Erythroblast (primary cell): ENCODE results near the gene ANKRD10.

Source experiments
- DNase-seq, 2 experiments: peaks; one replicate each; lab custom pipeline; 2025; lab: John Stamatoyannopoulos, UW
- GATA1 ChIP-seq: IDR thresholded peaks from 2 replicates; pipeline ENCODE4 v1.6.1; 2011; ENCODE audit warnings: low read depth, mild to moderate bottlenecking, control low read depth, low read length, moderate library complexity
- POLR2A ChIP-seq: IDR thresholded peaks from 2 replicates; pipeline ENCODE4 v1.6.1; 2011; ENCODE audit warnings: mild to moderate bottlenecking, low read length

The ANKRD10 gene

DNA sequence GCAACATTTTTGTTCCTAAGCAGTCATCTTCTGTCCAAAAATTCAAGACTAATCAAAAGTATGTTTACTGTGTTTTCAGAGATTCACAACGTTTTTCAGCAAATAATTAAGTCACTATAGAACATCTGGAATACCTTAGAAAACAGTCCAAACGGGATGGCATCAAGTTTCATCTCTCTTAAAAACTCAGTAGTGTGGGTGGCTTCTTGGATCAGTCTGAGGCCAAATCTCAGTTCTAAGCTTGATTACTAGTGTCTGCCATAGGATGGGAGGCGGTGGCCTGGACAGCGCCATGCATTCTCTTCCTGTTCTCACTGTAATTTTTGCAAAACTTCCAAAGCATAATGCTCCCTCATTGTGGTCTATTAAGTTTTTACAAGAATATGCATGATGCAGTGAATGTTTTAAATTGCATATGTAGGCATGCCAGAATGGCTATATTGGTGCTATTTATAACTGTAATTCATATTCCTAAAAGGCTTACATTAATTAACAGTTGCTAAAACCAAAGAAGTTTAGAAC, 37.1 kb downstream of the ANKRD10 start:
- no peak for TF ChIP-seq POLR2A
- TF ChIP-seq GATA1, result no peak
- no peak for DNase-seq

GRCh38 chr13:110876609-110877008, 38.3 kb downstream of the ANKRD10 start:
- peak in 1 of 2 experiments; percentile 8 for DNase-seq
- TF ChIP-seq GATA1, result no peak
- no peak for TF ChIP-seq POLR2A

DNA sequence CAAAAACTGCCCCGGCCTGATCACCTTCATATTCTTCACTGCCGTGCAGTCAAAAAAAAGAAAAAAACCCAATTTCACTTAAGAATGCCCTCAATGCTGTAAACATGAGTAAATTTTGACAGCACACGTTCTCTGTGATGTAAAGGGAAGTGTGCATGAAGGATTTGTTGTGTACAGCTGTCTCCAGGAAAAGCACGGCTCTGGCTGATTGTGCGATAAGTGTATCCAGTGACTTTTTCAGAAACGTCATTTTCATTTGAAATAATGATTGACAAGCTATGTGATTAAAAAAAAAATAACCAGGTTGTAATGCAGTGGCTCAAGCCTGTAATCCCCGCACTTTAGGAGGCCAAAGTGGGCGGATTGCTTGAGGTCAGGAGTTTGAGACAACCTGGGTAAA, 39.6 kb downstream of the ANKRD10 start:
- DNase-seq, result peak; percentile 15 to 26
- TF ChIP-seq POLR2A (no peak), GATA1 (no peak)

GRCh38 chr13:110874508-110874960, 40.3 kb downstream of the ANKRD10 start:
- peak; percentile 73 to 80 for DNase-seq
- TF ChIP-seq POLR2A, result no peak
- no peak for TF ChIP-seq GATA1

DNA sequence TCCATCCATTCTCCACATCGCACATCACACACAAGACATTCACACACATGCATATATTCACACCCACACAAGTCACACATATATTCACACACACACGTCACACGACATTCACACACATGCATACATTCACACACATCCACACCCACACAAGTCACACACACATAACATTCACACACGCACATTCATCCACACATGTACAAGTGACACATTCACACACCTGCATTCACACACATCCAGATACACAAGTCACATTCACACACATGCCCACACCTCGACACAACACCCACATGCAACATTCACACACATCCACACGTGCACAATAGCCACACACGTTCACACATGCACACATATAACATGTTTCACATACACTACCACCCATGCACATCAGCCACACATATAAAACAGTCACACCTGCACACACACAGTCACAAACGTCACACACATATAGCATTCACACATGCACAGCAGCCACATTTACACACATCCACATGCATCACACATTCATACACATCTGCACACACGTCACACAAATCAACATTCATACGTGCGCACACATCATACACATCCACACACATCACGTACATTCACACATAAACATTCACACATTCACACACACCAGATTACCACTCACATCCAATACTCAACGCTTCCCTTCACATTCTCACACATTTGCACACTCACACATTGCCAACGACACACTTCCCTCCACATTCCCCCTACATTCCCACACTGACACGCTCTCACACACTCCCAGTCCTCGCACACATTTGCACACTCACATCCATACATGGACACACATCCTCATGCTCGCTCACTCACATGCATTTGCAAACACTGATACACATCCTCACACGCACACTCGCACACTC, 41.0 kb downstream of the ANKRD10 start:
- DNase-seq, result no peak
- TF ChIP-seq GATA1 (no peak), POLR2A (no peak)

DNA sequence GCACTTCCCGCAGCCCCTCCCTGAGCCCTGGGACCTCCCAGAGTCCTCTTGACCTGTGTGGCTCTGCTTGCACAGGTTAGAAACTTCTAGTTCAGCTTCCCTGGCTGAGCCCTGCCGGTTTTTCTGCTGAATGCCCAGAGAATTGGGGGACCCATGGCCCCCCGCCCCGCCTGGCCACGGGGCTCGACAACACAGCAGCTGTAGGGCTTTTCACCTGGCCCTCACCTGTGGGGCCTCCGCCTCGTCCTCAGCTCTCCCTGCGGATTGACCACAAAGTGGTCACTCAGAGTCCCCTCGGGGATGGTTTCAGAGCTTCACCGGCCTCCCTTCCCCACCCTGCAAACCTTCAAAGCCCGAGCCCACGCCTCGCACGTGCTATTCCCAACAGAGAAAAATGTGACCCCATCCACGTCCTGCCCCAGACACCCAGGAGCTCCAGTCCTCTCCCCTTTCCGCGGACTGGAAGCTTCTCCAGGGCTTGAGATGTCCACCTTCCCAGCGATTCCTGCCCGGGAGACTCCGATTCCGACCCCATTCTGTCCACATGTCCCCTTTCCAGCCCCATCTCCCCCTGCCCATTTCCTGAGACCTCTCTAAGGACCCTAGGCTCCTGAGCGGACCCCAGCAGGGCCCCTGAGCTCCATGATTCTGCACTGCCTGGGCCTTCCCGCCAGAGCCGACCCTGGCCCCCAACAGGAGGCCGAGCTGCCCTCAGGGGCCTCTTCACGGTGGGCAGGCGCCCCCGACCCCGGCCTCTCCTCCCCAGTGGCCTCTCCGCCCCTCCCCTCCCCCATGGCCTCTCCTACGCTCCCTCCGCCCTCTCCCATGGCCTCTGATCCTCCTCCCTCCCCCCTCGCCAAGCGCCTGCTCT, 41.9 kb downstream of the ANKRD10 start:
- no peak for DNase-seq
- TF ChIP-seq GATA1, result no peak
- TF ChIP-seq POLR2A, result no peak

- peak in 1 of 2 experiments; percentile 16 for DNase-seq
- TF ChIP-seq POLR2A (no peak), GATA1 (no peak)
Measured at GRCh38 chr13:110872034-110872767, 42.7 kb downstream of the ANKRD10 start.

DNA sequence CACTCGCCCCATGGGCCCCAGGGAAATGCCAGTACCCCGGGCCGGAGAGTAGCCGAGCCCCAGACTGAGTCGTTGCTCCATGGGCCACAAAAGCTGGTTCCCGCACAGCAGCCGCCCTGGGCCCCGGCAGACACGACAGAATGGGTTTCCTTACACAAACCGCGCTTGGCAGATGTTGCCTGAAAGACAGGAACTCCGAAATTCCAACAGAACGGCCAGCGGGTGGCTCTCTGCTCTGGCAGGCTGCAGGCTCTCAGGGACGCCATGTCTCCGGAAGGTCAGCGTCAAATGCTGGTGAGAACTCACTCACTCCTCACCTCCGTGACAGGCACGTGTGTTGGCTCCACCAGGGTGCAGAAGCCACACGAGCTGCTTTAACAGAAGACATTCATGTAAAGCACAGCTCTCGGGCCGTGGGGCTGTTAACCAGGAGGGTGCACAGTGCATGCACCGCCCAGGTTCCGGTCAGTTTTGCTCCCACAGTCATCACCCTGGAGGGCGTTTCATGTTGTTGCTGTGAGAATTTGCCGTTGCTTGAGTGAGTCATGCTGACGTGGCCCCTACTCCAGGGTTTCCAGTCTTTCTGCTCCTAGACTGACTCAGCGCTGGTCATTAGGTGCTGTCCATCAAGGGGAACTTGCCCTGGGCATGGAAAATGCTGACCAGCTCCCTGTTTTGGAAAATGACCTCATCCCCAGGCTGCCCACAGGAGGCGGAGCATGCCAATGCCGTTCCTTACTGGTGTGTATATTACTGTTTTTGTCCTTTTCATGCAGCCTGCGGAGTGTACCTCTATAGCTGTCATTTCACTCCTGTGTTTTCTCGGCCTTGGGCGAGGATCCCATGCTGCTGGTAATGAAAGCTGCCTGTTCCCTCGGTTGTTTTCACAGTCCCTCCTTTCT, 44.8 kb downstream of the ANKRD10 start:
- TF ChIP-seq GATA1 (no peak), POLR2A (peak; percentile 36)
- peak; percentile 83 to 92 for DNase-seq

DNA sequence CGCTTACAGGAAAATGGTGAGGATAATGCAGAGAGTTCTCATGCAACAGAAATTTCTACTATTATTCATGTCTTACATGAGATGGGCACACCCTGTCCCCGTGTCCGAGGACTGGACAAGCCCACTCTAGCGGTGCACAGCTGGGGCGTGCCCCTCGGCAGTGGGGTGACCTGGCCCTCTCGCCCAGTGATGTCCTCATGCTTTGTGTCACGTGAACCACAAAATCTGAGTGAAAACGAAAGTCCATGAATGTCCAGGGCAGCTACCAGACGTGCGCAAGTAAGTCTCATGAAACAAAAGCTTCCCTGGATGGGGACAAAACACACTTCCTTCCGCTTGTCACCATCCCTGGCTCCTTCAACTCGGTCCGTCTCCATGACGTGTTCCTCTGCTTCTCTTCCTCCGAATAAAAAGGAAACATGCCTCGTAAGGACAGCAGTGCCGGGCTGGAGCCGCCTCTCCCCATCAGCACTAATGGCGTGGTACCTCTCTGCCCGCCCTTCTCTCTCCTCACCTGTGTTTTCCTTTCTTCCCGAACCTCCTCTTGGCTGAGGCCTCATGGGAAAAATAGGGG, 45.6 kb downstream of the ANKRD10 start:
- no peak for TF ChIP-seq GATA1
- DNase-seq, result peak in 1 of 2 experiments; percentile 54

DNA sequence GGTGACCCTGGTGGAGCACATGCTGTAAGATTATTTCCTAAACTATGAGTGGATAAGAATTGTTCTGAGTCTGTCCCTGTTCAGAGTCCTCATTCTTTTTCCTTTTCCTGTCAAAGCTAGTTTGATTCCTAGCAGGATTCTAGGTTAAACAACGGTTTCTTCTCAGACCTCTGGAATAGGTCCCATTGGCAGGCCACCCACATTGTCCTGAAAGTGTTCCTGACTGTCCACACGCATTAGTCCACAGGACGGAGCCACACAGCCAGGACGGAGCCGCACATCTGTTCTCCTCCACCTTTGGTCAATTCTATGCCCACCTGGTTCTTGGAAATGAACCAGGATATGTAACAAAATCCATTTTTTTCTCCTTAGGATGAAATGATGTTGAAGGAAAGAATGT, 46.1 kb downstream of the ANKRD10 start:
- no peak for DNase-seq
- TF ChIP-seq POLR2A (no peak), GATA1 (no peak)

- DNase-seq, result no peak
- TF ChIP-seq GATA1 (no peak), POLR2A (no peak)
Measured at GRCh38 chr13:110867380-110867779, 47.5 kb downstream of the ANKRD10 start.

DNA sequence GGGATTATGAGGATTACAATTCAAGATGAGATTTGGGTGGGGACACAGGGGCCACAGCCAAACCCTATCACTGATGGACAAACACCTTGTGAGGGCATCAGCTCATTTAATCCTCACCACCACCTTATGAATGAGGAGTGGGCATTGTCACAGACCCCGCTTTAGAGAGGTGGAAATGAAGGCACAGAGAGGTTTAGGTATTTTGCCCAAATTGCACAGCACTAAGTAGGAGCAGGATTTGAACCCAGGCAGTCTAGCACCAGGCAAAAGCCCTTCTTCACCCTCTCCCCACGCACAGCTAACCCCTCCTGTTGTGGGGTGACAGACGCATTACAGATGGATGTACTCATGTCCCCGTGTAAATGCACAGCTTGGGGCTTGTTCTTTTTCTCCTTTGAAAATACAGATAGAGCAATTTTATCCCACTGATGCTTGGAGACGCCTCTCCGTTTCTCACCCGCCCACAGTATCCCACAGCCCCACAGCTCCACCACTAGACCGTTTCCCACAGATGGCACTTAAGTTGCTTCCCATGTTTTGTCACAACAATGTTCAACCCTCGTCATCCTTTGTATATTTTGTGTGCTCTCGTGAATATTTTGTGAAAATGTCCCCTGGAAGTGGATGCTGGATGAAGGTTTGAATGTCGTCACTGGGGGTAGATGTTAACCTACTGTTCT, 48.2 kb downstream of the ANKRD10 start:
- TF ChIP-seq GATA1, result no peak
- no peak for TF ChIP-seq POLR2A

More for the DNA sequence above, 48.2 kb downstream of the ANKRD10 start:
- DNase-seq, result no peak
